Tibial nerve (tissue), 3 donors: ENCODE results near the gene UBE3D.

Source experiments
- POLR2A ChIP-seq, 2 donors: fragments of 450-650 bp; IDR thresholded peaks; one replicate each; pipeline ENCODE4 v1.6.1; 2017; ENCODE audit warnings: antibody characterized with exemption in 2 of 2, mild to moderate bottlenecking in 2 of 2, moderate library complexity in 2 of 2
- TF ChIP-seq, protein P1 (sequence below), 5 experiments: fragments of 200-600 bp in 3 of 5; fragments of 450-650 bp in 2 of 5; sonication (generic) in 3 of 5; IDR thresholded peaks; one replicate each; pipeline ENCODE4 v1.5.1; 2016 to 2019; ENCODE audit warnings: antibody characterized with exemption in 5 of 5, mild to moderate bottlenecking in 3 of 5, moderate library complexity in 2 of 5

DNA sequence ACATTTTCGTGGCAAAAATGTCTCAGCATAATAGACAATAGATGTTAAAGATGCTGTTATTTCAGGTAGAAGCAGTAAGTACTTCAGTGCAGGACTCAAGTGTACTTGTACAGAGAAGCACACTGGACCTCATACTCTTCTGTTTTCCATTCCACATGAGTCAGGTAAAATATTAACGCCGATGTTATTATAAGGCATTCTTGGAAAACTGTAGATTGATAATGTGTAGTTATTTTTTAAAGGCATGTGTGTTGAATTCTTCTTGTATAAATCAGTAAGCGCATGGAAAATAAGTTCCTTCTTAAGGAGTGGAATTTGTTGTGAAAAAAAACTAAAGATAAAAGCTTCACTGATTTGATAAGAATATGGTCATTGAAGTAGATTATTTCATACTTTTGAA lies 47.6 kb upstream of the UBE3D start:
- TF ChIP-seq, protein P1, sequence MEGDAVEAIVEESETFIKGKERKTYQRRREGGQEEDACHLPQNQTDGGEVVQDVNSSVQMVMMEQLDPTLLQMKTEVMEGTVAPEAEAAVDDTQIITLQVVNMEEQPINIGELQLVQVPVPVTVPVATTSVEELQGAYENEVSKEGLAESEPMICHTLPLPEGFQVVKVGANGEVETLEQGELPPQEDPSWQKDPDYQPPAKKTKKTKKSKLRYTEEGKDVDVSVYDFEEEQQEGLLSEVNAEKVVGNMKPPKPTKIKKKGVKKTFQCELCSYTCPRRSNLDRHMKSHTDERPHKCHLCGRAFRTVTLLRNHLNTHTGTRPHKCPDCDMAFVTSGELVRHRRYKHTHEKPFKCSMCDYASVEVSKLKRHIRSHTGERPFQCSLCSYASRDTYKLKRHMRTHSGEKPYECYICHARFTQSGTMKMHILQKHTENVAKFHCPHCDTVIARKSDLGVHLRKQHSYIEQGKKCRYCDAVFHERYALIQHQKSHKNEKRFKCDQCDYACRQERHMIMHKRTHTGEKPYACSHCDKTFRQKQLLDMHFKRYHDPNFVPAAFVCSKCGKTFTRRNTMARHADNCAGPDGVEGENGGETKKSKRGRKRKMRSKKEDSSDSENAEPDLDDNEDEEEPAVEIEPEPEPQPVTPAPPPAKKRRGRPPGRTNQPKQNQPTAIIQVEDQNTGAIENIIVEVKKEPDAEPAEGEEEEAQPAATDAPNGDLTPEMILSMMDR (IDR thresholded peaks at IDR 0.05): no peak
- no peak for TF ChIP-seq POLR2A (IDR thresholded peaks at IDR 0.05)
